ENCODE measurements around the gene BAZ1A.

- TF ChIP-seq, protein P1, sequence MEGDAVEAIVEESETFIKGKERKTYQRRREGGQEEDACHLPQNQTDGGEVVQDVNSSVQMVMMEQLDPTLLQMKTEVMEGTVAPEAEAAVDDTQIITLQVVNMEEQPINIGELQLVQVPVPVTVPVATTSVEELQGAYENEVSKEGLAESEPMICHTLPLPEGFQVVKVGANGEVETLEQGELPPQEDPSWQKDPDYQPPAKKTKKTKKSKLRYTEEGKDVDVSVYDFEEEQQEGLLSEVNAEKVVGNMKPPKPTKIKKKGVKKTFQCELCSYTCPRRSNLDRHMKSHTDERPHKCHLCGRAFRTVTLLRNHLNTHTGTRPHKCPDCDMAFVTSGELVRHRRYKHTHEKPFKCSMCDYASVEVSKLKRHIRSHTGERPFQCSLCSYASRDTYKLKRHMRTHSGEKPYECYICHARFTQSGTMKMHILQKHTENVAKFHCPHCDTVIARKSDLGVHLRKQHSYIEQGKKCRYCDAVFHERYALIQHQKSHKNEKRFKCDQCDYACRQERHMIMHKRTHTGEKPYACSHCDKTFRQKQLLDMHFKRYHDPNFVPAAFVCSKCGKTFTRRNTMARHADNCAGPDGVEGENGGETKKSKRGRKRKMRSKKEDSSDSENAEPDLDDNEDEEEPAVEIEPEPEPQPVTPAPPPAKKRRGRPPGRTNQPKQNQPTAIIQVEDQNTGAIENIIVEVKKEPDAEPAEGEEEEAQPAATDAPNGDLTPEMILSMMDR (IDR thresholded peaks at IDR 0.05): no peak
- TF ChIP-seq POLR2A (IDR thresholded peaks at IDR 0.05) (no peak), POLR2AphosphoS5 (IDR thresholded peaks at IDR 0.05) (no peak)
Observed at GRCh38 chr14:34794941-34795340, 80.2 kb downstream of the BAZ1A start.

Measured in prostate gland (tissue), 2 donors.